Glutamatergic neuron (in vitro differentiated cells): ENCODE results near the gene LBHD1. TPM values are rescaled to one million over a fixed set of nuclear protein-coding genes. Genes with fewer than 3 reads are reported as not detected.
A peak's percentile ranks its signal among the peaks of the same experiment; 100 is the strongest.

ENCODE experiments used
- DNase-seq: peaks from one replicate; pipeline ENCODE4 v3.0.0; 2022
- H3K27ac Mint-ChIP-seq: one replicate; pipeline ENCODE4 v1.8.0; 2020; ENCODE audit warnings: mild to moderate bottlenecking, mixed read lengths, inconsistent platforms; ENCODE audit not compliant: unreplicated experiment
- H3K27me3 Mint-ChIP-seq: one replicate; pipeline ENCODE4 v1.8.0; 2020; ENCODE audit warnings: mild to moderate bottlenecking, moderate library complexity, mixed read lengths, inconsistent platforms; ENCODE audit not compliant: unreplicated experiment
- H3K36me3 Mint-ChIP-seq: one replicate; pipeline ENCODE4 v1.8.0; 2020; ENCODE audit warnings: mild to moderate bottlenecking, mixed read lengths, inconsistent platforms; ENCODE audit not compliant: unreplicated experiment
- H3K4me1 Mint-ChIP-seq: one replicate; pipeline ENCODE4 v1.8.0; 2020; ENCODE audit warnings: mild to moderate bottlenecking, low read depth, mixed read lengths, inconsistent platforms; ENCODE audit not compliant: unreplicated experiment
- H3K4me3 Mint-ChIP-seq: one replicate; pipeline ENCODE4 v1.8.0; 2020; ENCODE audit warnings: mild to moderate bottlenecking, mixed read lengths, inconsistent platforms; ENCODE audit not compliant: unreplicated experiment
- H3K9me3 Mint-ChIP-seq: one replicate; pipeline ENCODE4 v1.8.0; 2020; ENCODE audit warnings: mild to moderate bottlenecking, moderate library complexity, mixed read lengths, inconsistent platforms; ENCODE audit not compliant: unreplicated experiment
- CTCF ChIP-seq: fragments of 200-600 bp; sonication (generic); IDR thresholded peaks from one replicate; pipeline ENCODE4 v1.5.0; 2021; ENCODE audit not compliant: partially characterized antibody, unreplicated experiment
- total RNA-seq: library from RNA; stranded (reverse); fragmentation: NEBNext Ultra II Directional; extraction: Animal tissue kit (Norgen Biotek cat#: 25700); gene quantifications from one replicate; pipeline ENCODE4 v1.2.1, GENCODE V29; 2021; ENCODE audit not compliant: unreplicated experiment

Gene LBHD1
- total RNA-seq, 1 donor from 2014 or later = 4.6 TPM

- DNase-seq = no peak
- Mint-ChIP-seq H3K4me3 (peak overlapping the region; percentile 76), H3K36me3 (peaks cover 6% of the 10 kb centered on the region), H3K4me1 (peaks cover 20% of the 10 kb centered on the region), H3K9me3 (peaks cover 5% of the 10 kb centered on the region), H3K27me3 (peaks cover 2% of the 10 kb centered on the region), H3K27ac (peak overlapping the region; percentile 59)
- TF ChIP-seq CTCF = peak; percentile 65
Observed at GRCh38 chr11:62680825-62681240, 8.8 kb upstream of the LBHD1 start.

GRCh38 chr11:62678770-62679696 is 7.0 kb upstream of the LBHD1 start, which contains the start of gene UBXN1:
UBXN1 (minus strand) TSS chr11:62679073; CDS start chr11:62678923, 150 bp downstream.
- TF ChIP-seq CTCF = no peak
- H3K9me3 Mint-ChIP-seq = peaks cover 6% of the 10 kb centered on the region
- peak; percentile 85 for DNase-seq
- H3K27ac Mint-ChIP-seq = peak within 1 kb of the TSS; percentile 93
- H3K4me3 Mint-ChIP-seq = peak within 1 kb of the TSS; percentile 93
- peaks cover 20% of the 10 kb centered on the region for H3K4me1 Mint-ChIP-seq
- peaks cover 2% of the 10 kb centered on the region for H3K27me3 Mint-ChIP-seq
- H3K36me3 Mint-ChIP-seq = peaks cover 6% of the 10 kb centered on the region

- Mint-ChIP-seq H3K36me3 (peaks cover 6% of the 10 kb centered on the region), H3K4me1 (peaks cover 20% of the 10 kb centered on the region), H3K4me3 (peak overlapping the region; percentile 93), H3K27ac (peak overlapping the region; percentile 93), H3K9me3 (peaks cover 6% of the 10 kb centered on the region), H3K27me3 (peaks cover 2% of the 10 kb centered on the region)
- TF ChIP-seq CTCF = no peak
- DNase-seq = no peak
Observed at GRCh38 chr11:62678433-62678769, 6.3 kb upstream of the LBHD1 start.

GRCh38 chr11:62677714-62678113 is 5.6 kb upstream of the LBHD1 start:
- peaks cover 2% of the 10 kb centered on the region for H3K27me3 Mint-ChIP-seq
- peaks cover 6% of the 10 kb centered on the region for H3K9me3 Mint-ChIP-seq
- H3K4me1 Mint-ChIP-seq = peaks cover 20% of the 10 kb centered on the region
- peak overlapping the region; percentile 93 for H3K27ac Mint-ChIP-seq
- H3K4me3 Mint-ChIP-seq = peak overlapping the region; percentile 93
- no peak for DNase-seq
- no peak for TF ChIP-seq CTCF
- peaks cover 6% of the 10 kb centered on the region for H3K36me3 Mint-ChIP-seq

- Mint-ChIP-seq H3K4me3 (peak overlapping the region; percentile 75), H3K4me1 (peaks cover 20% of the 10 kb centered on the region), H3K36me3 (peaks cover 6% of the 10 kb centered on the region), H3K27me3 (peaks cover 2% of the 10 kb centered on the region), H3K27ac (peak overlapping the region; percentile 4), H3K9me3 (peaks cover 6% of the 10 kb centered on the region)
- DNase-seq = no peak
- no peak for TF ChIP-seq CTCF
Observed at GRCh38 chr11:62677156-62677555, 5.1 kb upstream of the LBHD1 start.
